ENCODE data around the gene MEX3D.

Gene MEX3D

DNA sequence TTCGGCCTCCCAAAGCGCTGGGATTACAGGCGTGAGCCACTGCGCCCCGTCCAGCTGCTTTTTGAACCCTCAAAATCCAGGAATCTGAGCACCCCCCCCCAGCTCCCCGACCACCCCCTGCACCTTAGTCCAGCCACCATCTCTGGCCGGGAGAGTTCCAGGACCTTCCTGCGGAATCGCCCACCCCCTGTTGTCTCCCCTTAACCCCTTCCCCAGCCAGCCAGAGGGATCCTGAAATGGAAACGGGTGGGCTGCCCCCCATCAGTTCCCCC is 25.3 kb upstream of the MEX3D start:
- no peak for DNase-seq (ENCODE audit: low read depth)

DNA sequence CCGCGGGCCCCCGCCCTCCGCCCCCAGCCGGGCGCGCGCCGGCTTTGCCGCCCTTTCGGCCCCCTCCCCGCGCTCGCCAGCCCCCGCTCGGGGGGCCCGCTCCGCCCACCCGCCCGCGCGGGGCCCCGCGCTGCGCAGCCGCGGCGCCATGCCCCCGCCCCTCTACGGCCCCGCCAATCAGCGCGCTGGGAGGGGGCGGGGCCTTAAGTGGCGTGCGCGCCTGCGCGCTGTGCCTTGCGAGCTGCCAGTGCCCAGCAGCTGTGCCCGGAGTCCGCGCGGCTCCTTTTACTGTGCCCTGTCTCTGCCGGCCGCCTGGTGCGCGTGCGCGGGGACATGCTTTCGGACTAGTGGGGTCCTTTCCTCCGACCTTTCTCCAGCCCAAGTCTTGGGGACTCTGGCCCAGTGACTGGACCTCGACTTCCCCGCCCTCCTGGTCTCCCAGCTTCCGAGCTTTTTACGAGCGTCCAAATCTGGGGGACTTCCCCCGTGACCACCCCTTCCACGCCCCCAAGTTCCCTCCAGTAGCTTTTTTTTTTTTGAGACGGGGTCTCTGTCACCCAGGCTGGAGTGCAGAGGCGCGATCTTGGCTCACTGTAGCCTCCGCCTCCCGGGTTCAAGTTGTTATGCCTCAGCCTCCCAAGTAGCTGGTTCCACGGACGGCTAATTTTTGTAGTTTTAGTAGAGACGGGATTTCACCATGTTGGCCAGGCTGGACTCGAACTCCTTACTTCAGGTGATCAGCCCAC is 24.8 kb upstream of the MEX3D start, which contains the start of gene MBD3:
Gene MBD3, minus strand, starts transcription at position 111 of the 746 bp plus-strand sequence. CDS start 234 bp downstream, outside the sequence.
- peak; percentile 32 for DNase-seq (ENCODE audit: low read depth)

DNA sequence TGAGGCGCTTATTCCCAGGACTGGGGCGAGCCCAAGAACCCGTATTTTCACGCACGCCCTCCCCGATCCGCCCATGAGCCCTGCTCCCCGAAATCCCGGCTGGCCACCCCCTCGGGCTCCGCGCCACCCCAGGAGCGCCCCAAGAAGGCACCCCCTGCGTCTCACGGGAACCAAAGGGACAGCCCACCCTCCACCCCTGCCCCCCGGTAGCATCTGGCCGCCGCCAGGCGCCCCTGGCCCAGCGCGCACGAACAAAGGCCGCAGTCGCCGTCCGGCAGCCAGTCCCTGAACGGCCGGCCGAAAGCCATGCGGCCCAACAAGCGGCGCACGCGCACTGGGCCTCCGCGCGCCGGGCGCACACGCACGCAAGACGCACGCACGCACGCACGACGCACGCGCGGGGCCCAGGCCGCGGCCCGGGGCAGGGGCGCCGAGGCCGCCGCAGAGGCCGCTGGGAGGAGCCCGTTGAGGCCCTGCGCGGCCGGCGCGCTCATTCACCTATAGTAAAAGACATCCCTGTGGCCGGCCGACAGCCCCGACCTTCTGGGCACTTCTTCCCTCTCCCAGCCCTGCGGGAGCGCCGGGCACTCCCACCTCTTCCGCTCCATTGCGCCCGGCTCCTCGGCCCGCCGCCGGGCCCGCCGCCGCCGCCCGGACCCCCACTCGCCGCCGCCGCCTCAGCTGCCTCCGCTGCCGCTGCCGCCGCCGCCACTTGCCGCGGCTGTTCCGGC is 24.1 kb upstream of the MEX3D start:
- no peak for DNase-seq (ENCODE audit: low read depth)

DNA sequence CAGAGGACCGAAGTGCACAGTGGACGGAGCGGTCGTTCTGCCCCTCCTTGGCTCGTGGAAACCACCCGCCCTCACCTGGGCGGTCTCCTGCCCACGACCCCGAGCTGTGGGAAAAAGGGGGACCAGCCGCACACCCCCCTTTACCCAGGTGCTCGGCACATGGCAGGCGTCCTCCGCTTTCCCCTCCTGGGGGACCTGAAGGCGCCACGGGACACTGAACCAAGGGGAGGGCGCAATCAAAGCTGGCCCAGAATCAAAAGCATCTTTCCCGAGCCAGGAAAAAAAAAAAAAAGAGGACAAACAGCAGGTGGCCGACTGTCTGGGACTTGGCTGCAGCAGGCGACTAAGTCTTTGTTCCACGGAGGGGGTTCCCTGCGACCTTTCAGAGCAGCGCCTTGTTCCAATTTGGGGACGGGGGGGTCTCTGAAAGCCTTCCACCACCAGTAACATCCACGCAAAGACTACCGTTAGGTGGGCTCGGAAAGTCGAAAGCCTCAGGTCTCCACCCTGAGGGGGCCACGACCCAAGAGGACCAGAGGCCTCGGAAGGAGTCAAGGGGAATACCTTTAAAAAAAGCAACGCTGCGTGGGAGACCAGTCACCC is 23.4 kb upstream of the MEX3D start:
- no peak for DNase-seq (ENCODE audit: low read depth)

DNA sequence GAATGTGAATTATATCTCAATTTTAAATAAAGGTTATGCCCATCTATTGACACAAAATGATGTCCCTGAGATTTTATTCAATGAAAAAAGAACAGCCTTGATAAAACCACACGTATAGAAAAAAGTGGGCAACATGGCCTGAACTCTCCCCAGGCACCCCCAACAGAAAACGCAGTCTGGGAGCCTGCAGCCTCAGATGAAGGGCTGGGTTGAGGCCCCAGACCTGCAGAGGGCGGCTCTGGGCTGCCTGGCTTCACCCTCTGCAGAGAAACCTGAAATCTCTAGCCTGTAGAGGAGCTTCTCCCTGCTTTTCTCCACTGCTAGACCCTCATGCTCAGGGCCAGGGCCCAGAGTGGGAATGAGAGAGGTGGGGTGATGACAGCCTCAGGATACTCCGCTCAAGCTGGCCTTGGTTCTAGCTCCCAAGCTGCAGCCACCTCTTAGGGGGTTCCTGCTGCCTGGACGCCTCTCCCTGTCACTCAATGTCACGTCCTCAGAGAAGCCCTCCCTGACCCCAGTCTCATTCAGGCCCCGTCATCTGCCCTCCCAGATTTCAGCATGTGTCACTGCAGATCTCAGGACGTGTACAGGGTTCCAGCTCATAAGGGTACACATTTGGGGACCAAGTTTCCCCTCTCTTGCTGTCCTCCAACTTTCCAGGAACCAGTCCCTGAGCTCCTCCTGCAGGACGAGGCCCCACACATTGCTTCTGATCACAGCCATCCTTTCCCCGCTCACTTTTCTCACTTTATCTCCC is 22.7 kb upstream of the MEX3D start:
- DNase-seq (ENCODE audit: low read depth) = no peak

DNA sequence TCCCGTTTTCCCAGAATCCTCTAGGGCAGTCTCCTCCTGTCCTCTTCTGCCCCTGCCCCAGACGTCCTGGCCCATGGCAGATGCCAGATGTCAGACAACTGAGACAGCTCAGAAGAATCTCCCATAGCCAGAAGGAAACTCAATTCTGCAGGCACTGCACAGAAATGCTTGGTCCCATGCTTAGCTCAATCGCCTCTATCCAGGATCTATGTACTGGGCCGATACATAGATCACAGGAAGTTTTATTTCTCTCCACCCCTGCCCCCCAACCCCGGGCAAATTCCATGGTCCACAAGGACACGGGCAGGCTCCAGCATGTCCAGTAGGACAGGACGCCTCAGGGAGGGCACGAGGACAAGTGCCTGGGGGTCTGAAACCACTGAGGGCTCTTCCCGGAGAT is 19.7 kb upstream of the MEX3D start:
- no peak for DNase-seq (ENCODE audit: low read depth)

DNA sequence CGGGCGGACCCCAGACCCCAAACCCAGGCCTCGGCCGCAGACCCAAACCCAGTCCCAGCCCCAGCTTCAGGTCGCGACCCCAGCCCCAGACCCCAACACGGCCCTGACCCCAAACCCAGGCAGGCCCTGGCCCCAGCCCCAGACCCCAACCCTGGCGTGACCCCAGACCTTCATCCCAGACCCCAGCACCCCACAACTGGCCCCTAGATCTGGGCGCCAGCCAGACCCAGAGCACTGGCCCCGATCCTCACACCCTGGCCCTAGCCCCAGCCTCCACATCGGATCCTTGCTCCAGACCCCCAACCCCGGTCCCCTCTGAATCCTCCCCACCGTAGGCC is 17.1 kb upstream of the MEX3D start:
- DNase-seq (ENCODE audit: low read depth) = no peak

DNA sequence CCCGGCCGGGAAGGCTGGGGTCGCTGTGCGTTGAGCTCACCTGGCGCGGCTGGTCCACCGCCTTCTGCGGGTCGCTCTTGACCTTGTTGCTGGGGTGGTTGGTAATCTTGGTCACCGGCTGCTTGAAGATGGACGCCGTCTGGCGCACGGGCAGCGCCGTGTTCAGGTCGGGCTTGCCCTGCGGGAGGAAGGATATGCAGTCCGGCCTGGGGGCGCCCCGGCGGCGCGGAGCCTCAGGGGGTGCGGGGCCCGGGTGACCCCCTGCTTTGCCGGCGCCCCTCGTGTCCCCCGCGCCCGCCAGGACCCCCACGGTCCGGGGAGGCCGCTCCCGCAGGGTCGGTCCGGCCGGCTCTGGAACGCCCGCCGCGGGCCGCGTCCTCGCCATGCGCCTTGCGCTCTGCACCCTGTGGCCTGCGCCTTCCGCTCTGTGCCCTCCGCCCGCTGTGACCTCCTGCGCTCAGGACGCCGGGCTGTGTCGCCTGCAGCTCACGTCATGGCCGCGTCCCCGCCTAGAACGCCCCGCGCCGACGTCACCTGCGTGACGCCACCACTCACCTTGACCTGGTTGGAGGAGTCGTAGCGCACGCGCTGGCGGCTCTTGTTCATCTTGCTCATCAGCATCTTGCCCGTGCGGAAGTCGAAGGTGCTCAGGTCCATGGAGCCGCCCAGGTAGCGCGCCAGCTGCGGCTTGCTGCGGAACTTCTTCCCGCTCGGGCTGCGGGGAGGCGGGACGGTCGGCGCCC is 16.5 kb upstream of the MEX3D start:
- no peak for DNase-seq (ENCODE audit: low read depth)

DNA sequence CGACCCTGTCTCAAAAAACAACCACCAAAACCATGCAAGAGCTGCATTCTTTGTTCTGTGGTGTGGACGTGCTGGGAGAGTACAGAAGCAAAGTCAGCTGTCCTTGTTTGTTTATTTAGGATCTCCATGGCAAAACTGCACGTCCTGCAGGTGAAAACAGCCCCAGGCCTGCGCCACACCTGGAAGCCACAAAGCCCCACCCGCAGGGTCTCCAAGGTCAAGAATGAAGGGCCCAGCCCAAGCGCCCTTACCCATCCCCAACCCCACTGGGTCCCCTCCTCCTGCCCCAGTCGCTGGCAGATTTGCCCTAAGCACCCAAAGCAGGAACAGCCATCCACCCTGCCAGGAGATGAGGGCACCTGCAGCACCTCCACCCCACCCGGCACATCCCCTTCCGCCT is 14.1 kb upstream of the MEX3D start:
- DNase-seq (ENCODE audit: low read depth) = no peak

DNA sequence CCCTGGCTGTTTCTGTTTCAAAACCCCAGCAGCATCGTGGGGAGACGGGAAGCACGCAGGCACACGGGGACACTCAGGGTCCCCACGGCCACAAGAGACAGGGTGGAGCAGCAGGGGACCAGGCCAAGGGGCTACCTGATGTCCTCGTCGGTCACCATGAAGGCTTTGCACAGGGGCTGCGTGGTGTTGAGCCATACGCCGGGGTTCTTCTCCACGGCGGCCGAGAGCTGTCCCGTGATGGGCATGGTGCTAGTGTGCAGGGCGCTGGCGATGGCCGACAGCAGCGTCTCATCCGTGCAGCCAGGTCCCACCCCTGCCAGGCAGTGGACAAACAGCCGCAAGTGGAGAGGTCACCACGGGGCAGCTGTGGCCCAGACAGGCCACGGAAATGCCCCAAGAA is 12.8 kb upstream of the MEX3D start:
- no peak for DNase-seq (ENCODE audit: low read depth)

DNA sequence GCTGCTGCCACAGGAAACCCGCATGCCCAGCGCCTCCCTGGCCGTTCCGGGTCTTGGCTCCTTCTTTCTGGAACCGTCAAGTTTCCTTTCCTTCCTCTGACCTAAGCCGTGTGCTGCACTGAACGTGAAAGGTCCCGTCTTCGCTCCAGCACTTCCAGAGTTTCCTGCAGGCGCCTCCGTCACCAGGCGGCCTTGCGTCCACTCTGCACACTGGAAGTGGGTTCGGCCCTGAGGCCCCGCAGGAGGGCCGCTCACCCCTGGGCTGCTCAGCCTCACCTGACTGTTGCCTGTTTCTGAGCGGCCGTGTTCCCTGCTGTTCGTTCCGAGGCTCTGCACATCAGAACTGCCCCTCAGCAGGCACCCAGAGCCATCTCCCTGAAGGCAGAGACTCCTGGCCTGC is 12.3 kb upstream of the MEX3D start:
- DNase-seq (ENCODE audit: low read depth) = no peak

DNA sequence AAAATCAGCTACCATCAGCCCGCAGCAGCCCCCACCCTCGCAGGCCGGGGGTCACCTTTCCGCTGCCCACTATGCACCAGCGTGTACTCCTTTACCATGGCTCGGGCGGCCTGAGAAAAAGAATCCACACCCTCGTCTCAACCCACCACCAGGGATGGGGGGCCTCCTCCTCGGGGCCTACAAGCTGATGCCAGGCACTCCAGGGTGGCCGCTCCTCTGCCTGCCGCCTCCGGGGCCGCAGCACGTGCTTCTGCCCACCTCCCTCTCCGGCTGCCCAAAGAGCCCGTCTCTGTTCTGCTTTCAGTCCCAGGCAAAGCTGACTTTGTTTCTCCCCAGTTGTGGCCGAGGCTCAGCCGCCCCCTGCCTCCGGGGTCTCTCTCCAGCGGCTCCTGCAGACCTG is 11.1 kb upstream of the MEX3D start:
- DNase-seq (ENCODE audit: low read depth) = no peak

DNA sequence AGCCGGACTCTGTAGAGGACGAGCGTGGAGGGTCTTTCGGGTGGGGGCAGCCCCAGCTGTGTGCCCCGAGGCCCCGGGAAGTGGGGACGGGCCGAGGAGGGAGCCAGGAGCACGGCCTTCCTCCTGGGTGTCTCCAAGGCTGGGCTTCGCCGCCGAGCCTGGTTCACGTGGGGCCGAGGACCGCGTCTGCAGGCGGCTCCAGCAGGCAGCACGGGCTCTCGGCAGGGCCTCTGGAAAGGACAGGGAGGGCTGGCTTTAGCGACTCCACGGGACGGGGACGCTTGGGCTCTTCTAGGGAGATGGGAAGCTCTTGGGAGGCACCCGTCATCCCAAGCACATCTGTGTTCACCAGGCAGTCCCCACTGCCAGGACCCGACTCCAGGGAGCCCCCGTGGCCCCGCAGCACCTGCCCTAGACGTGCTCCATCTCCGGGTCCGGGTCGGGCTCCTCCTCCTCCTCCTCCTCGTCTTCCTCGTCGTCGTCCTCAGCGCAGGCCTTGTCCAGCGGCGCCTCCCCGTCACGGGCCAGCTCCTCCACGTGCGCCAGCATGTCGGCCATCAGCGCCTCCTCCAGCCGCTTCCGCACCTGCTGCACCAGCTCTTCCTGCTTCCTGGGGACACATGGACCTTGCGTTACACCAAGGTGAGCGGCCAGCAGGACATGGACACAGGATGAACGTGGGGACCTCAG is 9.9 kb upstream of the MEX3D start:
- DNase-seq (ENCODE audit: low read depth) = no peak

DNA sequence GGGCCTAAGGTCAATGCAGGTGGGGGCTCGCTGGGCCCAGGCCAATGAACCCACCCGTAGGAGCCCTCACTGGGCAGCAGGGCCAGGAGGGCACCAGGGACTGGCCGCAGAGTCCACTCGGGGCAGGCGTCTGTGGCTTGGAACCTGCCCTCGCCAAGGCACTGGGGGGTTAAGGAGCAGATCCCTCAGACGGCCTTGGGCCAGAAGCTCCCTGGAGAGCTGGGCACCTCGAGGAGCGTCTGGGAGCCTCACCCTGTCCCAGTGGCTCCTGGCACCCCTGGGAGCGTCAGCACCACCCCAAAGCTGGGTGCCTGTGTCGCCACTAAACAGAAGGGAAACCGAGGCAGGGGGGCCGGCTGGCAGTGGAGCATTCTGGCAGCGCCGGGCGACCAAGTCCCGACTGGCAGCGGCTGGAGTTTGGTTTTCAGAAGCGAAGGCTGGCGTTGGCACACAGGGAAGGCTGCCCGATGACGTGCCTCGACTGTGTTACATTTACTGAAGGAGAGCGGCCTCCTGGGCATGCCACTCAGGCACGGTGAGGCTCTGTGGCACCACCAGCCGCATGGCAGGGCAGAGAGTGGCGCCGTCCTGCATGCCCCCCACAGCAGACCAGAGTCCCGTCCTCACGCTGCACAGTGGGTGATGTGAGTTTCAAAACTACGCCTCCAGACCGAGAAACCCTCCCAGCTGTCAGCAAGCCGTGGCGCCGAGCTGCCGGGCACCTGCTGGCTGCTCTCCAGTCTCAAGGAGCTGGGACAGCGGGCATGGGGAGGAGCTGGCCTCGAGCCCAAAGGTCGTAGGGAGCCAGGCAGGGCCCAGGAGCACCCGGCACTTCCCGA is 9.2 kb upstream of the MEX3D start:
- no peak for DNase-seq (ENCODE audit: low read depth)

DNA sequence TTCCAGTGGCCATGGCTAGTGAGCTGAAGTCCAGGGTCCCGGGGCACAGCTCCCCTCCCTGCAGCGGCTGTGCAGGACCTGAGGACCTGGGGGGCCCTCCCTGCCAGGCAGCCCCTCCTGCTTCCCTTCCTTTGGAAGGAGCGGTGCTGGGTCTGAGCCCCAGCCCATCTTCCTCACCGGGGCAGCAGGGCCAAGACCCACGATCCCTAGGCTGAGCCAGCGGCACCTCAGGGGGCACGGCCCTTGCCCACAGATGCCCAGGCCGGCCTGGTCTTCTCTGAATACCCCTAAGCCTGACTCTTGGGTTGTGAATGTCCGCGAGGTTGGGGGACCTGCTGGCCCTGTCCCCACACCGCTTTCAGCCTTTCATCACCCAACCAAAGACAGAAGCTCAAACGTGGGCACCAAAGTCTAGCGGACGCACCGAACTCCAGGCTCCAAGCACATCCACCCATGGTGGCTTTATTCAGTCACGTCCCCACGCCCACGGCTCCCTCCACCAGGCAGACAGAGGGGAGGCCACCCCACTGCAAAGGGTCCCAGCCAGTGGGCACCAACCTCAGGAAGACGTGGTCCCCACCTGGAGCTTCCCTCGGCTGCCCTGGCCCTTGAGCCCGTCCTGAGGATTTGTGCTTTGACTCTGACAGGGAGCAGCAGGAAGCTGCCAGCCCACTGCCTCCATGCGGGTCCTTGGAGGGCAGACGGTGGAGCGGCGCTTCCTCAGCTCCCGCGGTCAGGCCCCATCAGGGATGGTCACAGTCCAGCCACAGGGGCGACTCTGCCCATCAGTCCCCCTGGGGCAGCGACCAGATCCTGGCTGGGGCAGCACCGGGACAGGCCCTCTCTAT is 8.3 kb upstream of the MEX3D start:
- DNase-seq (ENCODE audit: low read depth) = no peak

DNA sequence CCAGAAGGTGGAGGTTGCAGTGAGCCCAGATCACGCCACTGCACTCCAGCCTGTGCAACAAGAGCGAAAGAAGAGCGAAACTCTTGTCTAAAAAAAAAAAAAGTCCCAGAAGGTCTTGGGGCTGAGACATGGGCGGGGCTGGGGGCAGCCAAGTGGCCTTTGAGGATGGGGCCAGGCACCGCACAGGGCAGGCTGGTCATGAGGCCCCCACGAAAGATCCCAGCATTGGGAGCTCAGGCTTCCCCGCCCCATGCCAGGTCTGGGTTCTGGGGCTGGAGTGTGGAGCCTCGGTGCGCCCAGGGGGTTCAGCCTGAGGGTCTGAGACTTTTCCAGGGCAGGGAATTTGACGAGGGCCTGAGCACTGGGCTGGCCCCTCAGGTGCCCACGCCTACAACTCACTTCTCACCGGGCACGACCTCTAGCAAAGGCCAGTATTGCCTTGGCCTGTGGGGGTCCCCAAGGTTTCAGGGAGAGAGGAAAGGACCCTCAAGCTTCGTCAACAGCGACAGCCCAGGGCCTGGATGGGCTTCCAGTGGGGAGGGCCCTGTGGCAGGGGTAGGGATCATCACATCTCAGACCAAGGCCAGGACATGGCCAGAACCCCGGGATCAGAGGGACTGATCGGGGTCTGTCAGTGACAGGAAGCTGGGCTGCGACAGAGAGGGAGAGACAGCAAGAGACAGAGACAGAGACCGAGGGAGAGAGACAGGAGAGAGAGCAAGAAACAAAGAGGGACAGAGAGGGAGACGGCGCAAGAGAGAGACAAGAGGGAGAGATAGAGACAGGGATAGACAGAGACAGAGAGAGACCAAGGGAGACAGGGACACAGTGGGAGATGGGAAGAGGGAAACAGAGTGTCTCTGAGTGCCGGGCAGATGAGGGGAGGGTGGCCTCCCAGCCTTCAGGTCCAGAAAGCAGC is 7.5 kb upstream of the MEX3D start:
- DNase-seq (ENCODE audit: low read depth) = no peak

DNA sequence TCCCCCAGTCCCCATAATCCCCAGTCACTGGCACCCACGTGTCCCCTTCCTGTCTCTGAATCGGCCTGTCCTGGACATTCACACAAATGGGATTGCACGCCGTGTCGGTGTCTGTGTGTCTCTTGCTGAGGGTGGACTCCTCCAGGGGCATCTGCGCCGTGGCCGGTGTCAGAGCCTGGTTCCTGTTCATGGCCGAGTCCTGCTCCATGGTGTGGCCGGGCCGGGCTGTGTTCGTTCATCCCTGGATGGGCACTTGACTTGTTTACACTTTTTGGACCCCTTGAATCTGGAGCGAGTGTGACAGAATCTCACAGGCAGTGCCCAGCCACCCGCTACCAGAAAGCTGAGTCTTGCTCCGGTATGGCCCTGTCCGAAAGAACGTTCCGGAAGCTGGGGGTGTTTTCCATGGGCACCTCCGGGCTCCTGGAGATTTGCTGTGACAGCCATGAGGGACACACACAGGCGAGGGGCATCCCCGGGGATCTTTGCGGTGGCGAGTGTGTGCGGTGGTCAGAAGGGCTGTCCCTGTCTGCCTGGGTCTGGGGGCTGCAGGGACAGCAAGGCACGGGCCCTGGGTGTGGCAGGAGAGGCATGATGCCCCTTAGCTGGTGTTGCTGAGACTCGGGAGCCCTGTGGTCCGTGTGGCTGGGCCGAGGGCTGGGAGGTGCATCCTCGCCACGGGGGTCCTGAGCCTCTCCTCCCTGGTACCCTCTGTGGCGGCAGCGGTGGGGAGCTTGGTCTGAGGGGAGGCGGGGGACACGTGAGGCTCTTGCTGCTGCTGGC is 6.4 kb upstream of the MEX3D start:
- no peak for DNase-seq (ENCODE audit: low read depth)

DNA sequence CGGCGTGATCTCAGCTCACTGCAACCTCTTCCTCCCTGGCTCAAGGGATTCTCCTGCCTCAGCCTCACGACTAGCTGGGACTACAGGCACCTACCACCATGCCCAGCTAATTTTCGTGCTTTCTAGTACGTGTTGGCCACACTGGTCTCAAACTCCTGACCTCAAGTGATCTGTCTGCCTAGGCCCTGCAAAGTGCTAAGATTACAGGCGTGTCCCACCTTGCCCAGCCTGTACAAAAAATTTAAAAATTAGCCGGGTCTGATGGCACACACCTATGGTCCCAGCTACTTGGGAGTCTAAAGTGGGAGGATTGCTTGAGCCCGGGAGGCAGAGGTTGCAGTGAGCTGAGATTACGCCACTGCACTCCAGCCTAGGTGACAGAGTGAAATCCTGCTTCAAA is 4.7 kb upstream of the MEX3D start:
- no peak for DNase-seq (ENCODE audit: low read depth)
